GM12873 (cell line): ENCODE results near the gene GRAMD2A.

Experiments used
- CTCF ChIP-seq: IDR thresholded peaks from 2 replicates; pipeline ENCODE4 v1.5.1; 2012; ENCODE audit warnings: low read depth, mild to moderate bottlenecking, moderate library complexity, low read length, control low read depth; ENCODE audit not compliant: insufficient read depth; ENCODE audit errors: missing control alignments

GRAMD2A gene

GRCh38 chr15:72229947-72230196, 32.3 kb upstream of the GRAMD2A start:
- TF ChIP-seq CTCF: no peak

- TF ChIP-seq CTCF: no peak
These were observed 31.7 kb upstream of the GRAMD2A start for GRCh38 chr15:72229076-72229946.

- TF ChIP-seq CTCF: no peak
These were observed 30.1 kb upstream of the GRAMD2A start for GRCh38 chr15:72227720-72228119.

GRCh38 chr15:72227192-72227586, 29.6 kb upstream of the GRAMD2A start:
- no peak for TF ChIP-seq CTCF

- no peak for TF ChIP-seq CTCF
These were observed 25.7 kb upstream of the GRAMD2A start for GRCh38 chr15:72223278-72223677.

GRCh38 chr15:72222393-72222792, 24.8 kb upstream of the GRAMD2A start:
- TF ChIP-seq CTCF: no peak

GRCh38 chr15:72220687-72221086, 23.1 kb upstream of the GRAMD2A start:
- TF ChIP-seq CTCF: no peak

GRCh38 chr15:72217216-72217615, 19.6 kb upstream of the GRAMD2A start:
- TF ChIP-seq CTCF: no peak
